Epithelial cell of esophagus (primary cell): ENCODE results near the gene BAAT.
A peak's percentile ranks its signal among the peaks of the same experiment; 100 is the strongest.

Experiments used
- DNase-seq: peaks from one replicate; pipeline ENCODE4 v3.0.0; 2010; ENCODE audit warnings: low read depth
- H3K4me3 ChIP-seq: 2 replicates; pipeline ENCODE4 v1.5.1; 2011; ENCODE audit warnings: mild to moderate bottlenecking, low read length, control low read depth
- CTCF ChIP-seq: IDR thresholded peaks from 2 replicates; pipeline ENCODE4 v1.5.1; 2011; ENCODE audit warnings: low read depth, mild to moderate bottlenecking, low read length, control low read depth, inconsistent platforms; ENCODE audit not compliant: insufficient read depth; ENCODE audit errors: missing control alignments

Gene BAAT

GRCh38 chr9:101326501-101326900 is 58.3 kb downstream of the BAAT start:
- H3K4me3 ChIP-seq, result no peak overlapping the region
- DNase-seq, result peak; percentile 57
- TF ChIP-seq CTCF, result no peak

- no peak overlapping the region for H3K4me3 ChIP-seq
- no peak for DNase-seq
- TF ChIP-seq CTCF, result no peak
Measured at GRCh38 chr9:101326035-101326434, 58.8 kb downstream of the BAAT start.

- no peak for DNase-seq
- H3K4me3 ChIP-seq, result no peak overlapping the region
- no peak for TF ChIP-seq CTCF
Measured at GRCh38 chr9:101325053-101325452, 59.8 kb downstream of the BAAT start.

DNA sequence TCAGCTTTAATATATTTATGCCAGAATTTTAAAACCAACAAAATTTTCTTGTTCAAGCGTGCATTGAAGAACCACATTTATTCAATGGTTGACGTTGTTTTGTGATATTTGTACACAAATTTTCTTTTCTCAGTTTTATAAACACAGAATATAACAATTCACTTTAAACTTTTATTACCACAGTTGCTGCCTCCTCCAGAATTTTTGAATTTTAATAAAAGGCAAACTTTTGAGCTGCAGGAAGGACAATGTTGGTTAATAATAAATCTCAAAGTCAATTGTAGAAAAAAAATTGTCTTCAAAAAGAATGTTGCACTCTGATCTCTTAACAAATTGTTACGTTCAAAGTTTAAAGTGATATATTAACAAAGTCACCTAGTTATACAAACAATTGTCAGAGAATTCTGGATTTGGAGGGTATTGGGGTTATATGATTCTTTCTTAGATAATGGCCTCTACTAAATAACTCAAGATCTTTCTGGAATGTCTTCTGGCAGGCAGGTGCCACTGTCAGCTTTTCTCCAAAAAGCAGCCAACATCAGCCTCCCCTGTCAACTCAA is 60.5 kb downstream of the BAAT start:
- no peak overlapping the region for H3K4me3 ChIP-seq
- TF ChIP-seq CTCF, result no peak
- DNase-seq, result no peak

- DNase-seq, result no peak
- no peak overlapping the region for H3K4me3 ChIP-seq
- TF ChIP-seq CTCF, result no peak
Measured at GRCh38 chr9:101323129-101323528, 61.7 kb downstream of the BAAT start.

DNA sequence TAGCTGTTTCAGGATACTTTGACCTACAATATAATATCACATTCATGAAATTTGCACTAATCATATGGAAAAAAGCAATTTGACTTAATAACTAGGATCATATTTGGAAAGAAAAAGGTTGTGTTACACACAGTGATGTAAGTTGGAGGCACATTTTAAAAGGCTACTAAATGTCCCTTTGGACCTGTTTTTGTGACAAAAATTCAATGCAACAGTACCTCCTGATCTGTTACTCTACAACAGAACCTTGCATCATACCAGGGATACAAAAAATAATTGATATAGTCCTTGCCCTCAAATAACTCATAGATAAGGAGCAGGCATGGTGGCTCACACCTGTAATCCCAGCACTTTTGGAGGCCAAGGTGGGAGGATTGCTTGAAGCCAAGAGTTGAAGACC is 67.1 kb downstream of the BAAT start:
- no peak for TF ChIP-seq CTCF
- DNase-seq, result no peak

GRCh38 chr9:101315112-101315450 is 69.7 kb downstream of the BAAT start:
- no peak for DNase-seq
- no peak for TF ChIP-seq CTCF
- no peak overlapping the region for H3K4me3 ChIP-seq

More for the DNA sequence above, 67.1 kb downstream of the BAAT start:
- H3K4me3 ChIP-seq, result no peak overlapping the region
